A375 (cell line): ENCODE measurements around the gene MCTS1. TPM values are rescaled to one million over a fixed set of nuclear protein-coding genes. Genes with fewer than 3 reads are reported as not detected.

Experiments used
- total RNA-seq: library from RNA; depleted of rRNA; stranded (reverse); fragments of >200 nt; shearing (Covaris generic); gene quantifications from 2 replicates; pipeline ENCODE4 v1.2.3, GENCODE V29; 2014; rRNA removed

MCTS1 gene, protein sequence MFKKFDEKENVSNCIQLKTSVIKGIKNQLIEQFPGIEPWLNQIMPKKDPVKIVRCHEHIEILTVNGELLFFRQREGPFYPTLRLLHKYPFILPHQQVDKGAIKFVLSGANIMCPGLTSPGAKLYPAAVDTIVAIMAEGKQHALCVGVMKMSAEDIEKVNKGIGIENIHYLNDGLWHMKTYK
- total RNA-seq, result 57.4 and 65.9 TPM in 2 replicates

DNA sequence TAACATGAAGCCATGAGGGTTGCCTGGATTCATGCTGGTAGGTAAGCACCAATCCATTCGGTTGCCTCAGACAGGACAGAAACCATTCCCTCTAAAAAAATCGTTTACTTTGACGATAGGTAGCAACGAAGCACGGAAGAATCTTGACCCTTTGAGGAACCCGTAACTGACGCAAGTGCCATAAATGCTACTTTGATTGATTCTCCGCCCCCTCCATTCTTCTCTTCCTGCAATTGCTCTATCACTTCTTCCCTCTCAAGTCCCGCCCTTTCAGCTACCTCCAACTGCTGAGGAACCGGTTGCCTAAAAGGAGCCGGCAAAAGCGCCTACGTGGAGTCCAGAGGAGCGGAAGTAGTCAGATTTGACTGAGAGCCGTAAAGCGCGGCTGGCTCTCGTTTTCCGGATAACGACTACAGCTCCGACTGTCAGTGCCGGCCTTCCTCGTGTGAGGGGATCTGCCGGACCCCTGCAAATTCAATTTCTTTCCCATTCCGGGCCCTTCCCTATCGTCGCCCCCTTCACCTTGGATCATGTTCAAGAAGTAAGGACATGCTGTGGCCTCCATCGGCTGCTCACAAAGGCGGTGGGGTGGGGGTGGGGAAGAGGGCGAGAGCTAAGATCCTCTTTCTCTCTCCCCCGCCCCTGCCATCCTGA lies at the start of gene MCTS1:
TSS of gene MCTS1 (plus strand) at position 395 of the 654 bp plus-strand sequence. CDS start at position 531, 136 bp downstream.

DNA sequence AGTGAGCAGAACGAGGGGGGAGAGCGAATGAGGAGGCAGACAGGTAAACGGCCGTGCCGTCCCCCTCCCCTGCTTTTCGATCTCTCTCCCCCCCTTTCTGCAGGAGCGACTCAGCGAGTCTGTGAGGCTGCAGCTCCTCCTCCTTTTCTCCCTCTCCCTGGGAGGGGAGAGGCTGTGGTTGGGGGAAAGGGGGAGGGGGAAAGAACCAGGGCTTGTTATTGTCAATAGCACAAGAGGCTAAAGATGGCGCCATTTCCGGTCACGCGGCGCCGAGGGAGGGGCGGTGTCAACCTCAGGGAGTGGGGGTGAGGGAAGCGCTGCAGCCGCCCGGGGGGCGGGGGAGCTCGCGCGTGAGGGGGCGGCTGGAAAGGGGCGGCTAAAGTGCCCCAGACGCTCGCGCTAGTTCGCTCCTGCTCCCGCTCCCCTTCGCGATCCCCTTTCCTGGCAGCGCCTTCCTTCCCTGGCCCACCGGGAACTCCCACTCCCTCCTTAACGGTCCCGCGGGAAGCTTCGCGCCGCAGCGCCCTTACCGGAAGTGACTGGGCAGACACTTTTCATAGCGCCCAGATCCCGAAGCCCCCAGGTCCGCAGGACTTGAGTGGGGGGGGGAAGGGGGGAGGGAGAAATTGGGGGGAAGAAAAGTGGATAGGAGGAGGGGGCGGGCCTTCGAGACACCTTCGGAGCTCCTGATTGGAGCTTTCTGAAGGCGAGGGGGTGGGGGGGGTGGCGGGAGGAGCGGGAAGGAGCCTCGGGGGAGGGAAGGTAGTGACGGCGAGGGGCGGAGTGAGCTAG lies 42.9 kb upstream of the MCTS1 start, which contains the start of gene CUL4B:
TSS of gene CUL4B (minus strand) at position 121 of the 792 bp plus-strand sequence. CDS start 324 bp downstream, outside the sequence.

DNA sequence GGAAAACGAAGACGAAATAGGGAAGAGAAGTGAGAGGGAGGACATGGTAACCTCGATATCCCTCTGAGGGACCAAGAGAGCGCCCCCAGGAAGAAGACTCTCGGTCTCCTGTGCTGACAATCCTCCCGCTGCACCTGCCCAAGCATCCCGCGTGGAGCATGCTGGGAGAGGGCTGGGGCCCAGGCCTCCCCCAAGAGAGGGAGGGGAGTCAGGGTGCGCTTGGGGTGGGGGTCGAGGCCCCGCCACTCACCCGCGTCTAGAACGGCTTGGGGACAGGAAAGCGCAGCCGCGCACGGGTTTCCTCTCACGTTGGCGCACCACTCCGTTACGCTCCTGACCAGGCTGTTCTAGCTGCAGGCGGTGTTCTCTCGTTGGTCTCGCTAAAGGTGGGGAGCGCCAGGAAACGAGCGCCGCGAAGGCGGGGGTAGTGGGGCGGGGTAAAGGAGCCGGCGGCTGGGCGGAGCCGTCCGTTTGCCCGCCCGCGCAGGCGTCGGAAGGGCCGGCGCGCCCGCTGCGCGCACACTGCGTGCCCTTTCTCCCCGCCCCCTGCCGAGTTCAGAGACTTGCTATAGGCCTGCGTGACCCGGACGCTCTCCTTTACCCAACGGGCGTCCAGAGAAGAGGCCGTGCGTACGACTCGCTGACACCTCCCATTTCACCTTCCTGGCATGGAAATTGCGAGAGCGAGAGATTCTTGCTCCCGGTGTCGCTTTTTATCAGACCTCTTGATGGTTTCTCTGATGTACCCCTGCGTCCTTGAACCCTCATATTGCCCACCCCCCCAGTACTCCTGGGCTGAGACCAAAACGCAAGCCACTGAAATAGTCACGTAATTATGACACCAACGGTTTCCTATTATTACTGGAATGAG lies 26.0 kb downstream of the MCTS1 start, which contains the start of gene C1GALT1C1:
TSS of gene C1GALT1C1 (minus strand) at position 388 of the 871 bp plus-strand sequence. CDS start 2,888 bp downstream, outside the sequence.

Other genes starting within 250 kb of the MCTS1 start
- gene ATP1B4, start 242.0 kb upstream of the MCTS1 start, total RNA-seq, result not detected in 2 replicates
- 16.4 and 16.9 TPM in 2 replicates for gene LAMP2, start 134.8 kb upstream of the MCTS1 start, total RNA-seq
- gene CUL4B, start 43.1 kb upstream of the MCTS1 start, total RNA-seq, result 37.1 and 39.5 TPM in 2 replicates
- gene C1GALT1C1, start 26.0 kb downstream of the MCTS1 start, total RNA-seq, result 23.1 and 24.3 TPM in 2 replicates